NK-92 (cell line): ENCODE results near the gene BCAS1.

Experiments
- DNase-seq: peaks from one replicate; lab custom pipeline; 2025; ENCODE audit not compliant: unreplicated experiment; lab: John Stamatoyannopoulos, UW

The BCAS1 gene

GRCh38 chr20:53915446-53916172 lies 154.8 kb downstream of the BCAS1 start:
- DNase-seq: peak; percentile 38

GRCh38 chr20:53914781-53915445 lies 155.5 kb downstream of the BCAS1 start:
- DNase-seq: no peak

GRCh38 chr20:53914091-53914780 lies 156.2 kb downstream of the BCAS1 start:
- DNase-seq: no peak

GRCh38 chr20:53911301-53911700 lies 159.1 kb downstream of the BCAS1 start:
- DNase-seq: no peak

GRCh38 chr20:53910351-53911002 lies 159.9 kb downstream of the BCAS1 start:
- DNase-seq: no peak

- no peak for DNase-seq
Observed at GRCh38 chr20:53907968-53908751, 162.2 kb downstream of the BCAS1 start.

- DNase-seq: no peak
Observed at GRCh38 chr20:53905820-53906191, 164.6 kb downstream of the BCAS1 start.

GRCh38 chr20:53905019-53905819 lies 165.2 kb downstream of the BCAS1 start:
- no peak for DNase-seq

GRCh38 chr20:53904261-53904660 lies 166.1 kb downstream of the BCAS1 start:
- no peak for DNase-seq

GRCh38 chr20:53903652-53903987 lies 166.8 kb downstream of the BCAS1 start:
- DNase-seq: no peak

GRCh38 chr20:53902968-53903651 lies 167.3 kb downstream of the BCAS1 start:
- no peak for DNase-seq

GRCh38 chr20:53901497-53902096 lies 168.8 kb downstream of the BCAS1 start:
- no peak for DNase-seq

GRCh38 chr20:53901064-53901463 lies 169.3 kb downstream of the BCAS1 start:
- DNase-seq: no peak

GRCh38 chr20:53900380-53900999 lies 169.9 kb downstream of the BCAS1 start:
- no peak for DNase-seq

GRCh38 chr20:53899351-53900167 lies 170.8 kb downstream of the BCAS1 start:
- DNase-seq: no peak

GRCh38 chr20:53898556-53898931 lies 171.8 kb downstream of the BCAS1 start:
- no peak for DNase-seq

- no peak for DNase-seq
Observed at GRCh38 chr20:53897884-53898555, 172.4 kb downstream of the BCAS1 start.
